HEK293 (cell line): ENCODE results near the gene MXI1.

Experiments used
- EGR2 ChIP-seq: fragments of 450-650 bp; formaldehyde crosslinking; IDR thresholded peaks from 2 replicates; pipeline ENCODE4 v1.5.1; 2016; ENCODE audit warnings: low read depth, missing biosample characterization, missing genetic modification characterization
- HOXA7 ChIP-seq: sonication (generic); formaldehyde crosslinking; IDR thresholded peaks from 2 replicates; pipeline ENCODE4 v1.8.1; 2022; ENCODE audit warnings: missing genetic modification reagents, borderline replicate concordance
- KLF9 ChIP-seq: fragments of 450-650 bp; formaldehyde crosslinking; IDR thresholded peaks from 2 replicates; pipeline ENCODE4 v1.5.1; 2016; ENCODE audit warnings: missing biosample characterization, missing genetic modification characterization, low read depth
- MYNN ChIP-seq: fragments of 450-650 bp; formaldehyde crosslinking; IDR thresholded peaks from 2 replicates; pipeline ENCODE4 v1.5.1; 2016; ENCODE audit warnings: missing biosample characterization, missing genetic modification characterization, borderline replicate concordance
- OSR2 ChIP-seq: fragments of 450-650 bp; formaldehyde crosslinking; IDR thresholded peaks from 2 replicates; pipeline ENCODE4 v1.5.1; 2016; ENCODE audit warnings: missing biosample characterization, missing genetic modification characterization
- RBAK ChIP-seq: fragments of 450-650 bp; formaldehyde crosslinking; IDR thresholded peaks from 2 replicates; pipeline ENCODE4 v1.5.1; 2016; ENCODE audit warnings: missing biosample characterization, missing genetic modification characterization
- SP7 ChIP-seq: fragments of 450-650 bp; formaldehyde crosslinking; IDR thresholded peaks from 2 replicates; pipeline ENCODE4 v1.5.1; 2016; ENCODE audit warnings: missing biosample characterization, missing genetic modification characterization
- WT1 ChIP-seq: fragments of 450-650 bp; formaldehyde crosslinking; IDR thresholded peaks from 2 replicates; pipeline ENCODE4 v1.5.1; 2016; ENCODE audit warnings: missing biosample characterization, missing genetic modification characterization
- ZBTB48 ChIP-seq: fragments of 450-650 bp; formaldehyde crosslinking; IDR thresholded peaks from 2 replicates; pipeline ENCODE4 v1.5.1; 2016; ENCODE audit warnings: missing biosample characterization, missing genetic modification characterization
- ZBTB8A ChIP-seq: fragments of 450-650 bp; formaldehyde crosslinking; IDR thresholded peaks from 2 replicates; pipeline ENCODE4 v1.5.1; 2016; ENCODE audit warnings: missing biosample characterization, missing genetic modification characterization
- ZEB2 ChIP-seq: fragments of 450-650 bp; formaldehyde crosslinking; IDR thresholded peaks from 2 replicates; pipeline ENCODE4 v1.5.1; 2016; ENCODE audit warnings: missing biosample characterization, missing genetic modification characterization
- ZFP37 ChIP-seq: fragments of 450-650 bp; formaldehyde crosslinking; IDR thresholded peaks from 2 replicates; pipeline ENCODE4 v1.5.1; 2016; ENCODE audit warnings: missing biosample characterization, missing genetic modification characterization
- ZNF133 ChIP-seq: fragments of 450-650 bp; formaldehyde crosslinking; IDR thresholded peaks from 2 replicates; pipeline ENCODE4 v1.5.1; 2016; ENCODE audit warnings: missing biosample characterization, missing genetic modification characterization
- ZNF184 ChIP-seq: fragments of 450-650 bp; IDR thresholded peaks from 2 replicates; pipeline ENCODE4 v1.5.1; 2018; ENCODE audit warnings: missing biosample characterization, mild to moderate bottlenecking, missing genetic modification characterization
- ZNF24 ChIP-seq: fragments of 450-650 bp; formaldehyde crosslinking; IDR thresholded peaks from 2 replicates; pipeline ENCODE4 v1.5.1; 2016; ENCODE audit warnings: missing biosample characterization, missing genetic modification characterization
- ZNF426 ChIP-seq: fragments of 450-650 bp; formaldehyde crosslinking; IDR thresholded peaks from 2 replicates; pipeline ENCODE4 v1.5.1; 2017; ENCODE audit warnings: missing biosample characterization, missing genetic modification characterization, mild to moderate bottlenecking, inconsistent platforms, moderate library complexity
- ZNF660 ChIP-seq: fragments of 450-650 bp; IDR thresholded peaks from 2 replicates; pipeline ENCODE4 v1.5.1; 2018; ENCODE audit warnings: missing biosample characterization, mild to moderate bottlenecking, missing genetic modification characterization
- ZNF670 ChIP-seq: fragments of 450-650 bp; formaldehyde crosslinking; IDR thresholded peaks from 2 replicates; pipeline ENCODE4 v1.5.1; 2016; ENCODE audit warnings: missing biosample characterization, missing genetic modification characterization, low read depth
- TF ChIP-seq, protein P1 (sequence below): fragments of 450-650 bp; formaldehyde crosslinking; IDR thresholded peaks from 2 replicates; pipeline ENCODE4 v1.5.1; 2016; ENCODE audit warnings: missing biosample characterization, missing genetic modification characterization
- TF ChIP-seq, protein P2 (sequence below): fragments of 450-650 bp; formaldehyde crosslinking; IDR thresholded peaks from 2 replicates; pipeline ENCODE4 v1.5.1; 2017; ENCODE audit warnings: missing biosample characterization, mild to moderate bottlenecking, missing genetic modification characterization, moderate library complexity
- TF ChIP-seq, protein P3 (sequence below): fragments of 450-650 bp; formaldehyde crosslinking; IDR thresholded peaks from 2 replicates; pipeline ENCODE4 v1.5.1; 2016; ENCODE audit warnings: missing biosample characterization, missing genetic modification characterization, borderline replicate concordance
- TF ChIP-seq, protein P4 (sequence below): fragments of 450-650 bp; formaldehyde crosslinking; IDR thresholded peaks from 2 replicates; pipeline ENCODE4 v1.5.1; 2016; ENCODE audit warnings: missing biosample characterization, missing genetic modification characterization
- TF ChIP-seq, protein P5 (sequence below): fragments of 450-650 bp; formaldehyde crosslinking; conservative IDR thresholded peaks from 2 replicates; pipeline ENCODE4 v1.5.1; 2016; ENCODE audit warnings: low read depth, missing biosample characterization, missing genetic modification characterization

Gene MXI1

DNA sequence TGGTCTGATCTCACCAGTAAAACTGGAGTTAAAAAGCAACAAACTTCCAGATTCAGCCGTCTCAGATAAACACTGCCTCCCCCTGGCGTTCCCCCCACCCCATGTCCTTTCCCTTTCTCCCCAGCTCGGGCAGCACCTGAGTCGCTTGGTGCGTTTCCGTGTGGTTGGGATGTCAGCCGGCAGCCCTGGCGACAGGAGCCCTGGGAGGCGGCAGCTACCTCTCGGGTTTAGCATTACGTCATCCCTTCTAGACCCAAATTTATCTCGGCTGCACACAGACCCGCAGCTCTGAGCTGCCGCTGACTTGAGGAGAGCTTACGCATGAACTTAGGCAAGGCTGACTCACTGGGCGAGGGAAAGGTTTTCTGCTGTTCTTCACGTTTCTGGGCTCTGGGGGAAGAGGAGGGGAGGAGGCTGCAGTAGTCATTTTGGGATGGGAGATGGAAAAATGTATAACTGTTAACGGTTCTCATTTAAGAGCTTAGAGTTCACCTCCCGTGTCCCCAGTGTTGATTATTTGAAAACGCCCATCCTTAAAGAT is 14.4 kb downstream of the MXI1 start (continued):
- 0 out of 2 replicates have a peak, but pooled peaks have one; percentile 27 for TF ChIP-seq ZNF24 (tag by site-specific recombination)
- peak; percentile 97 for TF ChIP-seq OSR2
- peak; percentile 54; the same call in 1 of the 2 replicates for TF ChIP-seq ZBTB48 (tag by site-specific recombination)
- no peak for TF ChIP-seq ZNF426
- no peak for TF ChIP-seq MYNN
- no peak for TF ChIP-seq EGR2 (tag by site-specific recombination)
- no peak for TF ChIP-seq ZNF670
- TF ChIP-seq, protein P1, sequence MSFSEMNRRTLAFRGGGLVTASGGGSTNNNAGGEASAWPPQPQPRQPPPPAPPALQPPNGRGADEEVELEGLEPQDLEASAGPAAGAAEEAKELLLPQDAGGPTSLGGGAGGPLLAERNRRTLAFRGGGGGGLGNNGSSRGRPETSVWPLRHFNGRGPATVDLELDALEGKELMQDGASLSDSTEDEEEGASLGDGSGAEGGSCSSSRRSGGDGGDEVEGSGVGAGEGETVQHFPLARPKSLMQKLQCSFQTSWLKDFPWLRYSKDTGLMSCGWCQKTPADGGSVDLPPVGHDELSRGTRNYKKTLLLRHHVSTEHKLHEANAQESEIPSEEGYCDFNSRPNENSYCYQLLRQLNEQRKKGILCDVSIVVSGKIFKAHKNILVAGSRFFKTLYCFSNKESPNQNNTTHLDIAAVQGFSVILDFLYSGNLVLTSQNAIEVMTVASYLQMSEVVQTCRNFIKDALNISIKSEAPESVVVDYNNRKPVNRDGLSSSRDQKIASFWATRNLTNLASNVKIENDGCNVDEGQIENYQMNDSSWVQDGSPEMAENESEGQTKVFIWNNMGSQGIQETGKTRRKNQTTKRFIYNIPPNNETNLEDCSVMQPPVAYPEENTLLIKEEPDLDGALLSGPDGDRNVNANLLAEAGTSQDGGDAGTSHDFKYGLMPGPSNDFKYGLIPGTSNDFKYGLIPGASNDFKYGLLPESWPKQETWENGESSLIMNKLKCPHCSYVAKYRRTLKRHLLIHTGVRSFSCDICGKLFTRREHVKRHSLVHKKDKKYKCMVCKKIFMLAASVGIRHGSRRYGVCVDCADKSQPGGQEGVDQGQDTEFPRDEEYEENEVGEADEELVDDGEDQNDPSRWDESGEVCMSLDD (tag by site-specific recombination): peak; percentile 38; the same call in 1 of the 2 replicates
- TF ChIP-seq KLF9 (tag by site-specific recombination): peak; percentile 6; the same call in 1 of the 2 replicates
- TF ChIP-seq RBAK (tag by site-specific recombination): no peak
- peak; percentile 54 for TF ChIP-seq WT1 (tag by site-specific recombination)
- peak; percentile 92; the same call in 1 of the 2 replicates for TF ChIP-seq SP7 (tag by site-specific recombination)
- TF ChIP-seq, protein P2, sequence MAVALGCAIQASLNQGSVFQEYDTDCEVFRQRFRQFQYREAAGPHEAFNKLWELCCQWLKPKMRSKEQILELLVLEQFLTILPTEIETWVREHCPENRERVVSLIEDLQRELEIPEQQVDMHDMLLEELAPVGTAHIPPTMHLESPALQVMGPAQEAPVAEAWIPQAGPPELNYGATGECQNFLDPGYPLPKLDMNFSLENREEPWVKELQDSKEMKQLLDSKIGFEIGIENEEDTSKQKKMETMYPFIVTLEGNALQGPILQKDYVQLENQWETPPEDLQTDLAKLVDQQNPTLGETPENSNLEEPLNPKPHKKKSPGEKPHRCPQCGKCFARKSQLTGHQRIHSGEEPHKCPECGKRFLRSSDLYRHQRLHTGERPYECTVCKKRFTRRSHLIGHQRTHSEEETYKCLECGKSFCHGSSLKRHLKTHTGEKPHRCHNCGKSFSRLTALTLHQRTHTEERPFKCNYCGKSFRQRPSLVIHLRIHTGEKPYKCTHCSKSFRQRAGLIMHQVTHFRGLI: peak; percentile 9; the same call in 1 of the 2 replicates
- peak; percentile 90 for TF ChIP-seq ZNF660 (tag by site-specific recombination)
- TF ChIP-seq HOXA7 (CRISPR knock-in tag): no peak
- TF ChIP-seq ZNF184 (tag by site-specific recombination): 0 out of 2 replicates have a peak, but pooled peaks have one; percentile 52
- TF ChIP-seq, protein P3, sequence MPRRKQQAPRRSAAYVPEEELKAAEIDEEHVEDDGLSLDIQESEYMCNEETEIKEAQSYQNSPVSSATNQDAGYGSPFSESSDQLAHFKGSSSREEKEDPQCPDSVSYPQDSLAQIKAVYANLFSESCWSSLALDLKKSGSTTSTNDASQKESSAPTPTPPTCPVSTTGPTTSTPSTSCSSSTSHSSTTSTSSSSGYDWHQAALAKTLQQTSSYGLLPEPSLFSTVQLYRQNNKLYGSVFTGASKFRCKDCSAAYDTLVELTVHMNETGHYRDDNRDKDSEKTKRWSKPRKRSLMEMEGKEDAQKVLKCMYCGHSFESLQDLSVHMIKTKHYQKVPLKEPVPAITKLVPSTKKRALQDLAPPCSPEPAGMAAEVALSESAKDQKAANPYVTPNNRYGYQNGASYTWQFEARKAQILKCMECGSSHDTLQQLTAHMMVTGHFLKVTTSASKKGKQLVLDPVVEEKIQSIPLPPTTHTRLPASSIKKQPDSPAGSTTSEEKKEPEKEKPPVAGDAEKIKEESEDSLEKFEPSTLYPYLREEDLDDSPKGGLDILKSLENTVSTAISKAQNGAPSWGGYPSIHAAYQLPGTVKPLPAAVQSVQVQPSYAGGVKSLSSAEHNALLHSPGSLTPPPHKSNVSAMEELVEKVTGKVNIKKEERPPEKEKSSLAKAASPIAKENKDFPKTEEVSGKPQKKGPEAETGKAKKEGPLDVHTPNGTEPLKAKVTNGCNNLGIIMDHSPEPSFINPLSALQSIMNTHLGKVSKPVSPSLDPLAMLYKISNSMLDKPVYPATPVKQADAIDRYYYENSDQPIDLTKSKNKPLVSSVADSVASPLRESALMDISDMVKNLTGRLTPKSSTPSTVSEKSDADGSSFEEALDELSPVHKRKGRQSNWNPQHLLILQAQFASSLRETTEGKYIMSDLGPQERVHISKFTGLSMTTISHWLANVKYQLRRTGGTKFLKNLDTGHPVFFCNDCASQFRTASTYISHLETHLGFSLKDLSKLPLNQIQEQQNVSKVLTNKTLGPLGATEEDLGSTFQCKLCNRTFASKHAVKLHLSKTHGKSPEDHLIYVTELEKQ (tag by site-specific recombination): 0 out of 2 replicates have a peak, but pooled peaks have one; percentile 82
- TF ChIP-seq ZFP37 (tag by site-specific recombination): no peak; the same call in 1 of the 2 replicates
- no peak for TF ChIP-seq ZNF133
- TF ChIP-seq, protein P4, sequence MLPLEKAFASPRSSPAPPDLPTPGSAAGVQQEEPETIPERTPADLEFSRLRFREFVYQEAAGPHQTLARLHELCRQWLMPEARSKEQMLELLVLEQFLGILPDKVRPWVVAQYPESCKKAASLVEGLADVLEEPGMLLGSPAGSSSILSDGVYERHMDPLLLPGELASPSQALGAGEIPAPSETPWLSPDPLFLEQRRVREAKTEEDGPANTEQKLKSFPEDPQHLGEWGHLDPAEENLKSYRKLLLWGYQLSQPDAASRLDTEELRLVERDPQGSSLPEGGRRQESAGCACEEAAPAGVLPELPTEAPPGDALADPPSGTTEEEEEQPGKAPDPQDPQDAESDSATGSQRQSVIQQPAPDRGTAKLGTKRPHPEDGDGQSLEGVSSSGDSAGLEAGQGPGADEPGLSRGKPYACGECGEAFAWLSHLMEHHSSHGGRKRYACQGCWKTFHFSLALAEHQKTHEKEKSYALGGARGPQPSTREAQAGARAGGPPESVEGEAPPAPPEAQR: 0 out of 2 replicates have a peak, but pooled peaks have one; percentile 28
- peak; percentile 97 for TF ChIP-seq ZEB2 (tag by site-specific recombination)
- TF ChIP-seq, protein P5, sequence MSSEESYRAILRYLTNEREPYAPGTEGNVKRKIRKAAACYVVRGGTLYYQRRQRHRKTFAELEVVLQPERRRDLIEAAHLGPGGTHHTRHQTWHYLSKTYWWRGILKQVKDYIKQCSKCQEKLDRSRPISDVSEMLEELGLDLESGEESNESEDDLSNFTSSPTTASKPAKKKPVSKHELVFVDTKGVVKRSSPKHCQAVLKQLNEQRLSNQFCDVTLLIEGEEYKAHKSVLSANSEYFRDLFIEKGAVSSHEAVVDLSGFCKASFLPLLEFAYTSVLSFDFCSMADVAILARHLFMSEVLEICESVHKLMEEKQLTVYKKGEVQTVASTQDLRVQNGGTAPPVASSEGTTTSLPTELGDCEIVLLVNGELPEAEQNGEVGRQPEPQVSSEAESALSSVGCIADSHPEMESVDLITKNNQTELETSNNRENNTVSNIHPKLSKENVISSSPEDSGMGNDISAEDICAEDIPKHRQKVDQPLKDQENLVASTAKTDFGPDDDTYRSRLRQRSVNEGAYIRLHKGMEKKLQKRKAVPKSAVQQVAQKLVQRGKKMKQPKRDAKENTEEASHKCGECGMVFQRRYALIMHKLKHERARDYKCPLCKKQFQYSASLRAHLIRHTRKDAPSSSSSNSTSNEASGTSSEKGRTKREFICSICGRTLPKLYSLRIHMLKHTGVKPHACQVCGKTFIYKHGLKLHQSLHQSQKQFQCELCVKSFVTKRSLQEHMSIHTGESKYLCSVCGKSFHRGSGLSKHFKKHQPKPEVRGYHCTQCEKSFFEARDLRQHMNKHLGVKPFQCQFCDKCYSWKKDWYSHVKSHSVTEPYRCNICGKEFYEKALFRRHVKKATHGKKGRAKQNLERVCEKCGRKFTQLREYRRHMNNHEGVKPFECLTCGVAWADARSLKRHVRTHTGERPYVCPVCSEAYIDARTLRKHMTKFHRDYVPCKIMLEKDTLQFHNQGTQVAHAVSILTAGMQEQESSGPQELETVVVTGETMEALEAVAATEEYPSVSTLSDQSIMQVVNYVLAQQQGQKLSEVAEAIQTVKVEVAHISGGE (tag by site-specific recombination): 0 out of 2 replicates have a peak, but pooled peaks have one; percentile 24
- peak; percentile 74 for TF ChIP-seq ZBTB8A (tag by site-specific recombination)
